Measurements from ENCODE around the gene MBD3L3. TPM values are rescaled to one million over a fixed set of nuclear protein-coding genes. Genes with fewer than 3 reads are reported as not detected.

The MBD3L3 gene
- total and polyA plus RNA-seq, 2 experiments from 2014 or later, result not detected

GRCh38 chr19:7106711-7107657 is 48.5 kb upstream of the MBD3L3 start (continued):
- TF ChIP-seq, protein P1, sequence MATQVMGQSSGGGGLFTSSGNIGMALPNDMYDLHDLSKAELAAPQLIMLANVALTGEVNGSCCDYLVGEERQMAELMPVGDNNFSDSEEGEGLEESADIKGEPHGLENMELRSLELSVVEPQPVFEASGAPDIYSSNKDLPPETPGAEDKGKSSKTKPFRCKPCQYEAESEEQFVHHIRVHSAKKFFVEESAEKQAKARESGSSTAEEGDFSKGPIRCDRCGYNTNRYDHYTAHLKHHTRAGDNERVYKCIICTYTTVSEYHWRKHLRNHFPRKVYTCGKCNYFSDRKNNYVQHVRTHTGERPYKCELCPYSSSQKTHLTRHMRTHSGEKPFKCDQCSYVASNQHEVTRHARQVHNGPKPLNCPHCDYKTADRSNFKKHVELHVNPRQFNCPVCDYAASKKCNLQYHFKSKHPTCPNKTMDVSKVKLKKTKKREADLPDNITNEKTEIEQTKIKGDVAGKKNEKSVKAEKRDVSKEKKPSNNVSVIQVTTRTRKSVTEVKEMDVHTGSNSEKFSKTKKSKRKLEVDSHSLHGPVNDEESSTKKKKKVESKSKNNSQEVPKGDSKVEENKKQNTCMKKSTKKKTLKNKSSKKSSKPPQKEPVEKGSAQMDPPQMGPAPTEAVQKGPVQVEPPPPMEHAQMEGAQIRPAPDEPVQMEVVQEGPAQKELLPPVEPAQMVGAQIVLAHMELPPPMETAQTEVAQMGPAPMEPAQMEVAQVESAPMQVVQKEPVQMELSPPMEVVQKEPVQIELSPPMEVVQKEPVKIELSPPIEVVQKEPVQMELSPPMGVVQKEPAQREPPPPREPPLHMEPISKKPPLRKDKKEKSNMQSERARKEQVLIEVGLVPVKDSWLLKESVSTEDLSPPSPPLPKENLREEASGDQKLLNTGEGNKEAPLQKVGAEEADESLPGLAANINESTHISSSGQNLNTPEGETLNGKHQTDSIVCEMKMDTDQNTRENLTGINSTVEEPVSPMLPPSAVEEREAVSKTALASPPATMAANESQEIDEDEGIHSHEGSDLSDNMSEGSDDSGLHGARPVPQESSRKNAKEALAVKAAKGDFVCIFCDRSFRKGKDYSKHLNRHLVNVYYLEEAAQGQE (IDR thresholded peaks at IDR 0.05; ENCODE audit: unreplicated experiment), result no peak

GRCh38 chr19:7104747-7105447 is 46.4 kb upstream of the MBD3L3 start:
- Mint-ChIP-seq H3K27me3 (ENCODE audit: insufficient read depth, low read depth, poor library complexity) (peaks cover 6% of the 10 kb centered on the region), H3K36me3 (ENCODE audit: low read depth) (no peaks in the 10 kb centered on the region), H3K4me3 (no peak overlapping the region), H3K27ac (no peak overlapping the region), H3K4me1 (peaks cover 6% of the 10 kb centered on the region; the same call in 2 of the 3 replicates), H3K9me3 (peaks cover 9% of the 10 kb centered on the region)
- DNase-seq (ENCODE audit: low spot score) (no peak), ATAC-seq (no peak)
- no peak overlapping the region for H3K4me3 ChIP-seq
- 0 out of 2 replicates have a peak, but pooled peaks cover 3% of the 10 kb centered on the region for H3K4me1 ChIP-seq (ENCODE audit: insufficient read depth)
- no peak overlapping the region for H3K4me2 ChIP-seq
- H3F3A ChIP-seq (replicated peaks; ENCODE audit: low read depth), result no peaks in the 10 kb centered on the region
- no peak overlapping the region for H2AFZ ChIP-seq
- H3K79me2 ChIP-seq (replicated peaks; ENCODE audit: insufficient read depth), result no peaks in the 10 kb centered on the region
- H3K36me3 ChIP-seq (ENCODE audit: insufficient read depth), result no peaks in the 10 kb centered on the region
- no peaks in the 10 kb centered on the region for H3K27me3 ChIP-seq (ENCODE audit: insufficient read depth)
- TF ChIP-seq EZH2 (IDR thresholded peaks at IDR 0.05; ENCODE audit: low read depth, unreplicated experiment) (no peak), EZH2phosphoT487 (IDR thresholded peaks at IDR 0.05; ENCODE audit: unreplicated experiment) (no peak), CREB1 (CRISPR knock-in tag; IDR thresholded peaks at IDR 0.05; ENCODE audit: low read depth) (no peak), POLR2AphosphoS5 (IDR thresholded peaks at IDR 0.05; ENCODE audit: low read depth) (no peak), JUNB (IDR thresholded peaks at IDR 0.05; ENCODE audit: unreplicated experiment) (no peak), ZNF331 (CRISPR knock-in tag; IDR thresholded peaks at IDR 0.05; ENCODE audit: low read depth) (no peak), NANOG (IDR thresholded peaks at IDR 0.05; ENCODE audit: borderline replicate concordance) (no peak)
- TF ChIP-seq, protein P1 (IDR thresholded peaks at IDR 0.05; ENCODE audit: unreplicated experiment), result no peak
- no peak overlapping the region for H3K27ac ChIP-seq (ENCODE audit: low read depth)
- H4K20me1 ChIP-seq (replicated peaks; ENCODE audit: insufficient read depth), result no peaks in the 10 kb centered on the region
- peaks cover 6% of the 10 kb centered on the region for H3K9me2 ChIP-seq (ENCODE audit: insufficient read depth)
